ENCODE data around the gene ARF3. TPM values are rescaled to one million over a fixed set of nuclear protein-coding genes. Genes with fewer than 3 reads are reported as not detected.

The ARF3 gene
- total and polyA plus RNA-seq, 2 of the 13 experiments (the other 11 are each of a cell fraction or from before 2014, with no cell fraction given): 53.8 to 57.9 TPM

DNA sequence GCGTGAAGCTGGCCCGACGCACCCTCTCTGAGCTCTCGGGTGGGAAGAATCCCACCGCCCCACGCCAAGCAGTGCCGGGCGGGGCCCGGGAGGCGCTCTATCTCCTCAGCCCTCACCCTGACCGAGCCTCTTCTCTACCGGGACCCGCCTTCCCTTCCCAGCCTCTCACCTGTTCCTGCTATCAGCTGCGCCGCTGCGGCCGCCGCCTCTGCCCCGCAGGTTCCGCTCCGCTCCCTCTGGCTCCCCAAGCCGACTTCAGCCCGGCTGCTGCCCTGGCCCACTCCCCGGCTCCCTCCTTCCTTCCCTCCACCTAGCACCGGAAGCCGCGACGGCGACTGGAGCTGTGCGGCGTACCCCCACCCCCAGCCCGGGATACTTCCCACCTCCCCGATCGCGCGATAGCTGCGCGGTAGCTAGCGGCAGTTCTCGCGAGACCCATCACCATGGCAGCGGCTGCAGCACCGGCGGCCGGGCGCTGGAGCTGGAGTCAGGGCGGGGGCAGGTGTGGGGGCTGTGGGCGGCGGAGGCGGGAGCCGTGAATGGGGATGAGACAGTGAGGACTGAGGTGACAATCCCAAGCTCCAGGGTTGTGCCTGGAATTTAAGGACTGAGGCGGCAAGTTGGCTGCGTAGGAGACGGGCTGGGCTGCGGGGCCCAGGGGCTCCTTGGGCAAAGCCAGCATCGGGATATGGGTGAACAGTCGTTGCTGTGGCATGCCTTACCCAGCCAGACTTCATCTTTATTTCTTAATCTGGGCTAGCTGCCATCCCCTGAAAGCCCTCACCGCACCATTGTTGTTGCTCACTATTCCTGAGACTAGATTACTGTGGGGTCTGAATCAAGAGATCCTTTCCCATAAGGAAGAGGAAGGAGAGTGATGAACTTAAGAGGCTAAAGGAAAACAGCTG is at the start of gene ARF3 (continued):
- 0 out of 2 replicates have a peak, but pooled peaks have one; percentile 39 for TF ChIP-seq PCBP1 (IDR thresholded peaks at IDR 0.05; ENCODE audit: borderline replicate concordance, low read depth, low read length)
- TF ChIP-seq ERF (CRISPR knock-in tag; IDR thresholded peaks at IDR 0.05): peak; percentile 65; the same call in 1 of the 2 replicates
- TF ChIP-seq ZMYM4 (CRISPR knock-in tag; IDR thresholded peaks at IDR 0.05): peak; percentile 81
- TF ChIP-seq, protein P1, sequence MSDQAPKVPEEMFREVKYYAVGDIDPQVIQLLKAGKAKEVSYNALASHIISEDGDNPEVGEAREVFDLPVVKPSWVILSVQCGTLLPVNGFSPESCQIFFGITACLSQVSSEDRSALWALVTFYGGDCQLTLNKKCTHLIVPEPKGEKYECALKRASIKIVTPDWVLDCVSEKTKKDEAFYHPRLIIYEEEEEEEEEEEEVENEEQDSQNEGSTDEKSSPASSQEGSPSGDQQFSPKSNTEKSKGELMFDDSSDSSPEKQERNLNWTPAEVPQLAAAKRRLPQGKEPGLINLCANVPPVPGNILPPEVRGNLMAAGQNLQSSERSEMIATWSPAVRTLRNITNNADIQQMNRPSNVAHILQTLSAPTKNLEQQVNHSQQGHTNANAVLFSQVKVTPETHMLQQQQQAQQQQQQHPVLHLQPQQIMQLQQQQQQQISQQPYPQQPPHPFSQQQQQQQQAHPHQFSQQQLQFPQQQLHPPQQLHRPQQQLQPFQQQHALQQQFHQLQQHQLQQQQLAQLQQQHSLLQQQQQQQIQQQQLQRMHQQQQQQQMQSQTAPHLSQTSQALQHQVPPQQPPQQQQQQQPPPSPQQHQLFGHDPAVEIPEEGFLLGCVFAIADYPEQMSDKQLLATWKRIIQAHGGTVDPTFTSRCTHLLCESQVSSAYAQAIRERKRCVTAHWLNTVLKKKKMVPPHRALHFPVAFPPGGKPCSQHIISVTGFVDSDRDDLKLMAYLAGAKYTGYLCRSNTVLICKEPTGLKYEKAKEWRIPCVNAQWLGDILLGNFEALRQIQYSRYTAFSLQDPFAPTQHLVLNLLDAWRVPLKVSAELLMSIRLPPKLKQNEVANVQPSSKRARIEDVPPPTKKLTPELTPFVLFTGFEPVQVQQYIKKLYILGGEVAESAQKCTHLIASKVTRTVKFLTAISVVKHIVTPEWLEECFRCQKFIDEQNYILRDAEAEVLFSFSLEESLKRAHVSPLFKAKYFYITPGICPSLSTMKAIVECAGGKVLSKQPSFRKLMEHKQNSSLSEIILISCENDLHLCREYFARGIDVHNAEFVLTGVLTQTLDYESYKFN (CRISPR knock-in tag; conservative IDR thresholded peaks at IDR 0.05): peak; percentile 54; the same call in 1 of the 2 replicates
- TF ChIP-seq ATAD3A (CRISPR knock-in tag; IDR thresholded peaks at IDR 0.05): no peak
- no peak for TF ChIP-seq ZNF136 (CRISPR knock-in tag; IDR thresholded peaks at IDR 0.05; ENCODE audit: low read depth)
- no peak for TF ChIP-seq ELK4 (CRISPR knock-in tag; IDR thresholded peaks at IDR 0.05; ENCODE audit: borderline replicate concordance)
- TF ChIP-seq NR2F6 (IDR thresholded peaks at IDR 0.05): no peak
- TF ChIP-seq NR2F6 (CRISPR knock-in tag; IDR thresholded peaks at IDR 0.05): peak; percentile 31; the same call in 1 of the 2 replicates
- no peak for TF ChIP-seq CBX2 (IDR thresholded peaks at IDR 0.05; ENCODE audit: low read depth, low read length)
- no peak for TF ChIP-seq CBX2 (CRISPR knock-in tag; IDR thresholded peaks at IDR 0.05; ENCODE audit: low read depth)
- peak; percentile 84 for TF ChIP-seq HNRNPK (IDR thresholded peaks at IDR 0.05; ENCODE audit: low read depth, low read length, poor library complexity, severe bottlenecking)
- no peak for TF ChIP-seq ZKSCAN1 (IDR thresholded peaks at IDR 0.05; ENCODE audit: low read length)
- TF ChIP-seq ZNF501 (CRISPR knock-in tag; IDR thresholded peaks at IDR 0.05): peak; percentile 87
- peak; percentile 61; the same call in 1 of the 2 replicates for TF ChIP-seq KDM5B (CRISPR knock-in tag; IDR thresholded peaks at IDR 0.05; ENCODE audit: borderline replicate concordance)
- no peak; the same call in 1 of the 2 replicates for TF ChIP-seq ZNF83 (CRISPR knock-in tag; IDR thresholded peaks at IDR 0.05; ENCODE audit: borderline replicate concordance)
- TF ChIP-seq HIVEP1 (CRISPR knock-in tag; IDR thresholded peaks at IDR 0.05): no peak
- TF ChIP-seq TFDP2 (CRISPR knock-in tag; IDR thresholded peaks at IDR 0.05): peak; percentile 55; the same call in 1 of the 2 replicates
- TF ChIP-seq NR2C2 (CRISPR knock-in tag; IDR thresholded peaks at IDR 0.05; ENCODE audit: borderline replicate concordance): peak; percentile 31; the same call in 1 of the 2 replicates
- TF ChIP-seq NFE2L2 (IDR thresholded peaks at IDR 0.05; ENCODE audit: low read length): no peak
- TF ChIP-seq NCOR1 (IDR thresholded peaks at IDR 0.05; ENCODE audit: borderline replicate concordance, low read length): no peak
- peak; percentile 69; the same call in 1 of the 2 replicates for TF ChIP-seq RFXAP (CRISPR knock-in tag; IDR thresholded peaks at IDR 0.05; ENCODE audit: borderline replicate concordance)

All from HepG2 (cell line).